ENCODE measurements around the gene ZNF593OS. TPM values are rescaled to one million over a fixed set of nuclear protein-coding genes. Genes with fewer than 3 reads are reported as not detected.

The ZNF593OS gene
- polyA plus RNA-seq, 1 experiment, result not detected

DNA sequence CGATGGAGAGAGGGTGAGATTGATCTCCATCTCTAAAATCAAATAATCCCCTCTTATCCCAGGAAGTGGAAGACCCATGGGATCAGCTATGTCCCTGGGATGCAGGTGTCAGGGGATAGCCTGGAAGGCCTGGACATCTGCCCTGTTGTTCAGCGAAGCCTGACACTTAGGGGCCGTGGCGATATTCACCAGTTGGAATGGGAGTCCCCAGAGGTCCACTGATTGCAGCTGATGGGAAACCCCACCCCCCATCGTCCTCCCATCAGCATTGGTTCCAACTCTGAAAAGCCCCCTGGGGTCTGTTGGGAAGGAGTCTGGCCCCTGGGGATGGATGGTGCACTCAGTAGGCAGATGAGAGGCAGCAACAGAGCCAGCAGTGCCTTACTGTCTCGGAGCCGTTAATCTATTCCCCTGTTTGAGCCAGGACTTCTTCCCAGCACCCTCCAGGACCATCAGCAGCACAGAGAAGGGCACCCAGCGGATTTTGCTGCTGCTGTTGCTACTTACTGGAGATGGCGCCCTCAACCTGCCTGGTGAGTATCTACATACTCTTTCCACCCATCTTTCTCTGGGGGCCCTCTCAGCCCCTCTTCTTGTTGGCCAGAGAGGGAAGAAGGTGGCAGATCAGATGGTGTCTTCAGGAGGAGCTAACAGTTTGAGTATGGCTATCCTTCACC lies 32.1 kb upstream of the ZNF593OS start:
- ChIA-PET CTCF (interaction anchor here (1.4 to 1.6 kb wide), 2 partner anchors 30 to 34 kb away, joined by 4 read pairs; partner anchors contain the start of genes CEP85 and ZNF593), POLR2A (no interaction called here)
- H3K27ac ChIP-seq (ENCODE audit: low read depth, low read length), result no peak overlapping the region
- H3K27me3 ChIP-seq (ENCODE audit: control insufficient read depth, insufficient read depth, low read length), result peaks cover 33% of the 10 kb centered on the region
- TF ChIP-seq CTCF (IDR thresholded peaks at IDR 0.05; ENCODE audit: low read depth, low read length), result no peak
- H3K4me3 ChIP-seq (ENCODE audit: low read depth, low read length), result no peak overlapping the region
- DNase-seq (ENCODE audit: low read depth, low spot score), result no peak
- no peaks in the 10 kb centered on the region for H3K9me3 ChIP-seq (ENCODE audit: control insufficient read depth, insufficient read depth, low read length)

DNA sequence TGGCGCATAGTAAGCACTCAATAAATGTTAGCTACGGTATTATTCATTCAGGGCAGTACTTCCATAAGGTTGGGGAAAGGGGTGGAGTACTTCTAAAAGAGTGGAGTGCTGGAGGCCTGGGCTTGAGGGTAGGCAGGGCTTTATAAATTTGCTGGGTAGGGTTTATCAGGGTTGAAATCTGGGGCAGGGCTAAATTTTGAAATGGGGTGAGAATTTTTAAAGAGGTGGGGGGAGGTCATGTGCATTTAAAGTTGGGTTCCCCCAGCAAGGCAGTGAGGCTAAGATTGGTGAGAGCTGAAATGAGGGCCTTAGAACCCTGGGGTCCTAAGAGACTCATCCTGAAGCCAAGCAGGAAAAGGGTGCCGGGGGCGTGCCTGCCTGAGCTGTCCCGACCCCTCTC lies 28.8 kb upstream of the ZNF593OS start:
- Histone ChIP-seq H3K27ac (ENCODE audit: low read depth, low read length) (no peak overlapping the region), H3K9me3 (ENCODE audit: control insufficient read depth, insufficient read depth, low read length) (no peaks in the 10 kb centered on the region), H3K27me3 (ENCODE audit: control insufficient read depth, insufficient read depth, low read length) (peaks cover 33% of the 10 kb centered on the region), H3K4me3 (ENCODE audit: low read depth, low read length) (no peak overlapping the region)
- CTCF ChIA-PET, result interaction anchor here (0.5 kb wide), 1 partner anchor 28 kb away, joined by 5 read pairs; no protein-coding TSS in a partner anchor
- no peak for TF ChIP-seq CTCF (IDR thresholded peaks at IDR 0.05; ENCODE audit: low read depth, low read length)
- POLR2A ChIA-PET, result no interaction called here
- no peak for DNase-seq (ENCODE audit: low read depth, low spot score)

- no peak overlapping the region for H3K4me3 ChIP-seq (ENCODE audit: low read depth, low read length)
- ChIA-PET POLR2A (no interaction called here), CTCF (no interaction called here)
- H3K9me3 ChIP-seq (ENCODE audit: control insufficient read depth, insufficient read depth, low read length), result no peaks in the 10 kb centered on the region
- H3K27me3 ChIP-seq (ENCODE audit: control insufficient read depth, insufficient read depth, low read length), result peaks cover 30% of the 10 kb centered on the region
- H3K27ac ChIP-seq (ENCODE audit: low read depth, low read length), result no peak overlapping the region
- no peak for TF ChIP-seq CTCF (IDR thresholded peaks at IDR 0.05; ENCODE audit: low read depth, low read length)
- DNase-seq (ENCODE audit: low read depth, low spot score), result no peak
These were observed 26.2 kb upstream of the ZNF593OS start for GRCh38 chr1:26197813-26198212.

- CTCF ChIA-PET, result no interaction called here
These were observed 25.7 kb upstream of the ZNF593OS start for GRCh38 chr1:26197301-26197700.

More at GRCh38 chr1:26197301-26197700, 25.7 kb upstream of the ZNF593OS start:
- no peak for TF ChIP-seq CTCF (IDR thresholded peaks at IDR 0.05; ENCODE audit: low read depth, low read length)
- POLR2A ChIA-PET, result no interaction called here
- Histone ChIP-seq H3K9me3 (ENCODE audit: control insufficient read depth, insufficient read depth, low read length) (no peaks in the 10 kb centered on the region), H3K4me3 (ENCODE audit: low read depth, low read length) (no peak overlapping the region), H3K27me3 (ENCODE audit: control insufficient read depth, insufficient read depth, low read length) (peaks cover 26% of the 10 kb centered on the region), H3K27ac (ENCODE audit: low read depth, low read length) (no peak overlapping the region)
- no peak for DNase-seq (ENCODE audit: low read depth, low spot score)
